Naive thymus-derived CD4-positive, alpha-beta T cell (primary cell): ENCODE measurements around the gene PDC. TPM values are rescaled to one million over a fixed set of nuclear protein-coding genes. Genes with fewer than 3 reads are reported as not detected.
A peak's percentile ranks its signal among the peaks of the same experiment; 100 is the strongest.

Experiments
- ATAC-seq: fragments of 150-1000 bp; cut with Tn5 transposase; 2 replicates; pipeline ENCODE4 v1.10.0; 2021; ENCODE audit warnings: mild to moderate bottlenecking, moderate library complexity
- CTCF ChIA-PET: fragments of 350-600 bp; sonication (Branson Sonifier 250); formaldehyde crosslinking; loops from one replicate; lab custom pipeline; 2021; ENCODE audit warnings: antibody characterized with exemption; lab: Charles Lee
- POLR2A ChIA-PET: fragments of 350-600 bp; sonication (Branson Sonifier 250); formaldehyde crosslinking; loops from one replicate; lab custom pipeline; 2021; ENCODE audit warnings: antibody characterized with exemption, inconsistent platforms; lab: Charles Lee
- DNase-seq, 9 donors: peaks; one replicate each; pipeline versions ENCODE4 v3.0.0 to v3.0.0-alpha.2; 2020 to 2022; ENCODE audit warnings: mixed read lengths in 1 of 9
- H3K27ac ChIP-seq: one replicate; pipeline ENCODE4 v1.7.0; 2013; ENCODE audit warnings: mild to moderate bottlenecking, low read depth, low read length, moderate library complexity
- H3K27me3 ChIP-seq, 2 donors: one replicate each; pipeline ENCODE4 v1.7.0; 2013; ENCODE audit warnings: low read length in 2 of 2, mild to moderate bottlenecking in 2 of 2, moderate library complexity in 2 of 2; ENCODE audit not compliant: control insufficient read depth in 2 of 2, insufficient read depth in 2 of 2
- H3K36me3 ChIP-seq, 3 experiments: 1 replicate in 2 of 3; 2 replicates in 1 of 3; pipeline ENCODE4 v1.7.0; 2013; ENCODE audit warnings: low read length in 3 of 3, mild to moderate bottlenecking in 3 of 3, moderate library complexity in 1 of 3; ENCODE audit not compliant: insufficient read depth in 3 of 3, control insufficient read depth in 2 of 3
- H3K4me1 ChIP-seq, 2 donors: one replicate each; pipeline ENCODE4 v1.7.0; 2013; ENCODE audit warnings: low read length in 2 of 2, mild to moderate bottlenecking in 2 of 2, moderate library complexity in 1 of 2; ENCODE audit not compliant: control insufficient read depth in 2 of 2, insufficient read depth in 2 of 2
- H3K4me3 ChIP-seq: 2 replicates; pipeline ENCODE4 v1.7.0; 2013; ENCODE audit warnings: mild to moderate bottlenecking, low read length
- H3K9me3 ChIP-seq, 3 experiments: 1 replicate in 2 of 3; 2 replicates in 1 of 3; pipeline ENCODE4 v1.7.0; 2013; ENCODE audit warnings: low read length in 3 of 3; ENCODE audit not compliant: control insufficient read depth in 2 of 3
- H3K27ac Mint-ChIP-seq, 9 donors: one replicate each; pipeline ENCODE4 v1.8.0; 2020 to 2022; ENCODE audit warnings: mixed read lengths in 9 of 9, mild to moderate bottlenecking in 8 of 9, moderate library complexity in 5 of 9, inconsistent platforms in 2 of 9
- H3K27me3 Mint-ChIP-seq, 5 donors: one replicate each; pipeline ENCODE4 v1.8.0; 2021 to 2022; ENCODE audit warnings: mixed read lengths in 5 of 5, mild to moderate bottlenecking in 1 of 5
- H3K36me3 Mint-ChIP-seq, 5 donors: one replicate each; pipeline ENCODE4 v1.8.0; 2020 to 2022; ENCODE audit warnings: mixed read lengths in 5 of 5, mild to moderate bottlenecking in 3 of 5, inconsistent platforms in 1 of 5
- H3K4me1 Mint-ChIP-seq, 7 donors: one replicate each; pipeline ENCODE4 v1.8.0; 2020 to 2022; ENCODE audit warnings: mixed read lengths in 7 of 7, mild to moderate bottlenecking in 3 of 7, inconsistent platforms in 1 of 7
- H3K4me3 Mint-ChIP-seq, 10 donors: one replicate each; pipeline ENCODE4 v1.8.0; 2020 to 2022; ENCODE audit warnings: mild to moderate bottlenecking in 10 of 10, mixed read lengths in 10 of 10, moderate library complexity in 6 of 10, inconsistent platforms in 2 of 10
- H3K9me3 Mint-ChIP-seq, 11 donors: one replicate each; pipeline ENCODE4 v1.8.0; 2020 to 2022; ENCODE audit warnings: mixed read lengths in 11 of 11, mild to moderate bottlenecking in 4 of 11, inconsistent platforms in 1 of 11, moderate library complexity in 1 of 11
- intact Hi-C, 2 donors: fragments of 100-400 bp; cut with micrococcal nuclease; formaldehyde crosslinking; loops; one replicate each; pipeline ENCODE4 v1.15.1; 2023
- polyA plus RNA-seq, 2 donors: library from polyadenylated mRNA; unstranded; fragments of 300-500 nt; fragmentation: Illumina TruSeq; gene quantifications; one replicate each; pipeline ENCODE4 v1.2.3, GENCODE V29; 2021
- total RNA-seq, 6 experiments: library from RNA in 5 of 6; stranded (reverse) in 5 of 6; gene quantifications; 1 replicate in 5 of 6; 2 replicates in 1 of 6; pipeline ENCODE4 v1.2.3 and lab custom pipeline; 2021 to 2026

PDC gene
- total and polyA plus RNA-seq, 7 experiments from 2014 or later = not detected

GRCh38 chr1:186454981-186455380 lies 5.9 kb downstream of the PDC start:
- POLR2A ChIA-PET = no interaction called here
- Histone ChIP-seq H3K27ac (no peak overlapping the region), H3K27me3 (no peaks in the 10 kb centered on the region), H3K4me1 (no peaks in the 10 kb centered on the region), H3K9me3 (no peaks in the 10 kb centered on the region), H3K4me3 (no peak overlapping the region), H3K36me3 (no peaks in the 10 kb centered on the region)
- Mint-ChIP-seq H3K9me3 (no peaks in the 10 kb centered on the region), H3K27ac (no peak overlapping the region), H3K4me3 (no peak overlapping the region), H3K27me3 (no peaks in the 10 kb centered on the region), H3K4me1 (no peaks in the 10 kb centered on the region), H3K36me3 (peaks cover 0 to 5% (median 0%) of the 10 kb centered on the region in 5 donors)
- DNase-seq = no peak
- ATAC-seq = peak; percentile 49
- intact Hi-C loops = no loop called here
- CTCF ChIA-PET = no interaction called here

- Histone ChIP-seq H3K36me3 (no peaks in the 10 kb centered on the region), H3K27me3 (no peaks in the 10 kb centered on the region), H3K27ac (no peak overlapping the region), H3K9me3 (no peaks in the 10 kb centered on the region), H3K4me1 (no peaks in the 10 kb centered on the region), H3K4me3 (no peak overlapping the region)
- Mint-ChIP-seq H3K27me3 (no peaks in the 10 kb centered on the region), H3K36me3 (peaks cover 0 to 3% (median 0%) of the 10 kb centered on the region in 5 donors), H3K4me1 (peaks cover 0 to 9% (median 0%) of the 10 kb centered on the region in 7 donors), H3K27ac (no peak overlapping the region), H3K9me3 (no peaks in the 10 kb centered on the region), H3K4me3 (no peak overlapping the region)
- intact Hi-C loops = no loop called here
- DNase-seq (no peak), ATAC-seq (no peak)
- CTCF ChIA-PET = no interaction called here
- POLR2A ChIA-PET = no interaction called here
Observed at GRCh38 chr1:186446152-186446551, 14.8 kb downstream of the PDC start.

- no peak overlapping the region for H3K27ac Mint-ChIP-seq
Observed at GRCh38 chr1:186443638-186444037, 17.3 kb downstream of the PDC start.

GRCh38 chr1:186442651-186443375 lies 18.1 kb downstream of the PDC start:
- ChIA-PET CTCF (no interaction called here), POLR2A (no interaction called here)
- Histone ChIP-seq H3K4me1 (no peaks in the 10 kb centered on the region), H3K4me3 (no peak overlapping the region), H3K27ac (no peak overlapping the region), H3K36me3 (no peaks in the 10 kb centered on the region), H3K9me3 (no peaks in the 10 kb centered on the region), H3K27me3 (no peaks in the 10 kb centered on the region)
- Mint-ChIP-seq H3K36me3 (peaks cover 0 to 7% (median 3%) of the 10 kb centered on the region in 5 donors), H3K27ac (peak overlapping the region in 1 of 9 donors; percentile 14), H3K9me3 (no peaks in the 10 kb centered on the region), H3K4me3 (no peak overlapping the region), H3K4me1 (peaks cover 0 to 11% (median 0%) of the 10 kb centered on the region in 7 donors), H3K27me3 (no peaks in the 10 kb centered on the region)
- ATAC-seq (peak; percentile 27), DNase-seq (no peak)
- intact Hi-C loops = no loop called here

More at GRCh38 chr1:186443638-186444037, 17.3 kb downstream of the PDC start:
- CTCF ChIA-PET = no interaction called here
- Histone ChIP-seq H3K4me1 (no peaks in the 10 kb centered on the region), H3K9me3 (no peaks in the 10 kb centered on the region), H3K27ac (no peak overlapping the region), H3K36me3 (no peaks in the 10 kb centered on the region), H3K4me3 (no peak overlapping the region), H3K27me3 (no peaks in the 10 kb centered on the region)
- POLR2A ChIA-PET = no interaction called here
- peaks cover 0 to 3% (median 0%) of the 10 kb centered on the region in 5 donors for H3K36me3 Mint-ChIP-seq
- ATAC-seq (no peak), DNase-seq (no peak)
- H3K27me3 Mint-ChIP-seq = no peaks in the 10 kb centered on the region
- intact Hi-C loops = no loop called here
- no peak overlapping the region for H3K4me3 Mint-ChIP-seq
- H3K4me1 Mint-ChIP-seq = peaks cover 0 to 9% (median 0%) of the 10 kb centered on the region in 7 donors
- H3K9me3 Mint-ChIP-seq = no peaks in the 10 kb centered on the region

- ATAC-seq = no peak
- POLR2A ChIA-PET = no interaction called here
Observed at GRCh38 chr1:186440584-186440983, 20.3 kb downstream of the PDC start.

GRCh38 chr1:186438567-186438966 lies 22.3 kb downstream of the PDC start:
- CTCF ChIA-PET = no interaction called here
- no peaks in the 10 kb centered on the region for H3K27me3 Mint-ChIP-seq

More at GRCh38 chr1:186440584-186440983, 20.3 kb downstream of the PDC start:
- H3K36me3 ChIP-seq = no peaks in the 10 kb centered on the region
- H3K4me1 ChIP-seq = no peaks in the 10 kb centered on the region
- no peaks in the 10 kb centered on the region for H3K27me3 ChIP-seq
- intact Hi-C loops = no loop called here
- H3K9me3 Mint-ChIP-seq = no peaks in the 10 kb centered on the region
- H3K4me3 ChIP-seq = no peak overlapping the region
- peaks cover 0 to 17% (median 7%) of the 10 kb centered on the region in 5 donors for H3K36me3 Mint-ChIP-seq
- H3K9me3 ChIP-seq = no peaks in the 10 kb centered on the region
- peaks cover 0 to 11% (median 0%) of the 10 kb centered on the region in 7 donors for H3K4me1 Mint-ChIP-seq
- H3K27ac ChIP-seq = no peak overlapping the region
- H3K27ac Mint-ChIP-seq = no peak overlapping the region
- no peak overlapping the region for H3K4me3 Mint-ChIP-seq
- CTCF ChIA-PET = no interaction called here
- no peaks in the 10 kb centered on the region for H3K27me3 Mint-ChIP-seq
- DNase-seq = no peak

GRCh38 chr1:186435336-186435735 lies 25.6 kb downstream of the PDC start:
- POLR2A ChIA-PET = no interaction called here
- DNase-seq (no peak), ATAC-seq (no peak)
- Histone ChIP-seq H3K36me3 (no peaks in the 10 kb centered on the region), H3K4me1 (no peaks in the 10 kb centered on the region), H3K9me3 (no peaks in the 10 kb centered on the region), H3K4me3 (no peak overlapping the region), H3K27ac (no peak overlapping the region), H3K27me3 (no peaks in the 10 kb centered on the region)
- H3K36me3 Mint-ChIP-seq = peaks cover 0 to 24% (median 10%) of the 10 kb centered on the region in 5 donors
- CTCF ChIA-PET = no interaction called here
- H3K4me1 Mint-ChIP-seq = peaks cover 0 to 1% (median 0%) of the 10 kb centered on the region in 7 donors
- H3K4me3 Mint-ChIP-seq = no peak overlapping the region
- intact Hi-C loops = no loop called here
- no peak overlapping the region for H3K27ac Mint-ChIP-seq
- H3K27me3 Mint-ChIP-seq = no peaks in the 10 kb centered on the region
- no peaks in the 10 kb centered on the region for H3K9me3 Mint-ChIP-seq

More at GRCh38 chr1:186438567-186438966, 22.3 kb downstream of the PDC start:
- Histone ChIP-seq H3K4me3 (no peak overlapping the region), H3K4me1 (no peaks in the 10 kb centered on the region), H3K27me3 (no peaks in the 10 kb centered on the region), H3K36me3 (no peaks in the 10 kb centered on the region), H3K27ac (no peak overlapping the region), H3K9me3 (no peaks in the 10 kb centered on the region)
- DNase-seq = no peak
- intact Hi-C loops = no loop called here
- no peak for ATAC-seq
- no peak overlapping the region for H3K27ac Mint-ChIP-seq
- H3K9me3 Mint-ChIP-seq = no peaks in the 10 kb centered on the region
- H3K4me3 Mint-ChIP-seq = no peak overlapping the region
- peaks cover 0 to 9% (median 0%) of the 10 kb centered on the region in 7 donors for H3K4me1 Mint-ChIP-seq
- POLR2A ChIA-PET = interaction anchor here (0.6 kb wide), 1 partner anchor 27 kb away, joined by 3 read pairs; no protein-coding TSS in a partner anchor
- peaks cover 0 to 17% (median 7%) of the 10 kb centered on the region in 5 donors for H3K36me3 Mint-ChIP-seq
